Measurements from ENCODE around the gene MMP2. TPM values are rescaled to one million over a fixed set of nuclear protein-coding genes. Genes with fewer than 3 reads are reported as not detected.

Gene MMP2
- total and polyA plus RNA-seq, 2 of the 13 experiments (the other 11 are each of a cell fraction or from before 2014, with no cell fraction given): 0.31 to 1.3 TPM

GRCh38 chr16:55543472-55543871 is 64.5 kb downstream of the MMP2 start (continued):
- TF ChIP-seq ATF2 (CRISPR knock-in tag; IDR thresholded peaks at IDR 0.05): no peak
- peak; percentile 55 for TF ChIP-seq STAG1 (CRISPR knock-in tag; IDR thresholded peaks at IDR 0.05)
- TF ChIP-seq ZNF772 (CRISPR knock-in tag; IDR thresholded peaks at IDR 0.05): no peak

GRCh38 chr16:55552621-55553020 is 73.6 kb downstream of the MMP2 start:
- ChIA-PET CTCF (ENCODE audit: low intra/inter-chr PET ratio, low total read pairs) (no interaction called here), POLR2A (no interaction called here)
- Histone ChIP-seq H3K36me3 (replicated peaks in 1 of 2; ENCODE audit: control insufficient read depth in 1 of 2, insufficient read depth in 2 of 2, low read length in 2 of 2) (no peaks in the 10 kb centered on the region), H3K9me3 (ENCODE audit: low read length) (no peaks in the 10 kb centered on the region), H3K9ac (ENCODE audit: insufficient read depth, low read depth, low read length) (no peak overlapping the region), H3K4me3 (replicated peaks in 1 of 3; ENCODE audit: insufficient read depth in 1 of 3, low read depth in 2 of 3, low read length in 3 of 3) (no peak overlapping the region), H4K20me1 (ENCODE audit: insufficient read depth, low read length) (no peaks in the 10 kb centered on the region), H3K4me1 (ENCODE audit: insufficient read depth, low read length) (no peaks in the 10 kb centered on the region), H3K4me2 (ENCODE audit: low read depth, low read length) (no peak overlapping the region), H2AFZ (ENCODE audit: low read length) (no peak overlapping the region), H3K27me3 (ENCODE audit: control insufficient read depth in 1 of 2, insufficient read depth in 2 of 2, low read length in 2 of 2) (no peaks in the 10 kb centered on the region), H3K27ac (ENCODE audit: extremely low read length, insufficient read depth, low read length) (no peak overlapping the region), H3K79me2 (ENCODE audit: insufficient read depth, low read length) (no peaks in the 10 kb centered on the region)
- FAIRE-seq: no peak
- intact Hi-C loops (cut with micrococcal nuclease; ENCODE audit: unreplicated experiment): no loop called here
- in situ Hi-C loops (cut with HindIII; ENCODE audit: extremely low pct_ligation_motif_present, low pct_unique_long_range_greater_than_20kb): no loop called here
- no peak for DNase-seq (ENCODE audit: low spot score)
- no peak for ATAC-seq
- BruUV-seq (replicated peaks): no TSS peak
- no peak for TF ChIP-seq PRDM10 (CRISPR knock-in tag; IDR thresholded peaks at IDR 0.05; ENCODE audit: low read depth)
- TF ChIP-seq AKAP8 (CRISPR knock-in tag; IDR thresholded peaks at IDR 0.05): no peak
- TF ChIP-seq FIP1L1 (IDR thresholded peaks at IDR 0.05; ENCODE audit: borderline replicate concordance, insufficient read depth, low read depth, low read length): no peak
- TF ChIP-seq TRAFD1 (CRISPR knock-in tag; IDR thresholded peaks at IDR 0.05; ENCODE audit: borderline replicate concordance): no peak
- TF ChIP-seq KLF9 (CRISPR knock-in tag; IDR thresholded peaks at IDR 0.05; ENCODE audit: low read depth): no peak
- no peak for TF ChIP-seq ZSCAN12 (CRISPR knock-in tag; IDR thresholded peaks at IDR 0.05)
- TF ChIP-seq MAFF (IDR thresholded peaks at IDR 0.05; ENCODE audit: low read depth, low read length): peak; percentile 60
- no peak for TF ChIP-seq FOXO4 (CRISPR knock-in tag; conservative IDR thresholded peaks at IDR 0.05)
- TF ChIP-seq ZNF703 (CRISPR knock-in tag; IDR thresholded peaks at IDR 0.05; ENCODE audit: borderline replicate concordance): no peak
- TF ChIP-seq MAFK (conservative IDR thresholded peaks at IDR 0.05 in 1 of 2, IDR thresholded peaks at IDR 0.05 in 1 of 2; ENCODE audit: low read length in 2 of 2): peak; percentile 73 to 82
- no peak for TF ChIP-seq SMAD9 (CRISPR knock-in tag; IDR thresholded peaks at IDR 0.05)
- no peak for TF ChIP-seq TAF1 (CRISPR knock-in tag; IDR thresholded peaks at IDR 0.05)
- TF ChIP-seq MTF2 (CRISPR knock-in tag; IDR thresholded peaks at IDR 0.05; ENCODE audit: borderline replicate concordance): no peak

Measured in HepG2 (cell line).